ENCODE results near the gene SCD5. TPM values are rescaled to one million over a fixed set of nuclear protein-coding genes. Genes with fewer than 3 reads are reported as not detected.

SCD5 gene
- total RNA-seq, 4 donors from 2014 or later: 6.2 to 9.2 (median 7.1) TPM

- TF ChIP-seq CTCF (IDR thresholded peaks at IDR 0.05; ENCODE audit: low read depth): no peak
These were observed 103.7 kb downstream of the SCD5 start for GRCh38 chr4:82694892-82695291.

GRCh38 chr4:82694046-82694445 is 104.5 kb downstream of the SCD5 start:
- no peak for TF ChIP-seq CTCF (IDR thresholded peaks at IDR 0.05; ENCODE audit: low read depth)

GRCh38 chr4:82692101-82692780 is 106.4 kb downstream of the SCD5 start:
- no peak for TF ChIP-seq CTCF (IDR thresholded peaks at IDR 0.05; ENCODE audit: low read depth)

GRCh38 chr4:82691431-82691830 is 107.2 kb downstream of the SCD5 start:
- no peak for TF ChIP-seq CTCF (IDR thresholded peaks at IDR 0.05; ENCODE audit: low read depth)

GRCh38 chr4:82688091-82688795 is 110.4 kb downstream of the SCD5 start:
- TF ChIP-seq CTCF (IDR thresholded peaks at IDR 0.05; ENCODE audit: low read depth): no peak

- TF ChIP-seq CTCF (IDR thresholded peaks at IDR 0.05; ENCODE audit: low read depth): no peak
These were observed 111.1 kb downstream of the SCD5 start for GRCh38 chr4:82687531-82687930.

GRCh38 chr4:82681754-82682153 is 116.8 kb downstream of the SCD5 start:
- TF ChIP-seq CTCF (IDR thresholded peaks at IDR 0.05; ENCODE audit: low read depth): no peak

Measured in subcutaneous adipose tissue (tissue), 4 donors.